OCI-LY3 (cell line): ENCODE measurements around the gene DNAH1.
A peak's percentile ranks its signal among the peaks of the same experiment; 100 is the strongest.

ENCODE experiments used
- H2AFZ ChIP-seq: fragments of 200-600, 300-600 bp; shearing (Covaris generic); 2 replicates; pipeline ENCODE4 v1.6.0; 2014; ENCODE audit warnings: antibody characterized with exemption, low read depth, low read length
- H3K27ac ChIP-seq: fragments of 200-600, 300-600 bp; sonication (generic); 2 replicates; pipeline ENCODE4 v1.5.1; 2014; ENCODE audit warnings: mild to moderate bottlenecking, low read length, moderate library complexity, mixed read lengths
- H3K27me3 ChIP-seq: fragments of 200-600, 300-600 bp; sonication (generic); 2 replicates; pipeline ENCODE4 v1.6.1; 2014; ENCODE audit warnings: low read depth, low read length, mixed read lengths
- H3K36me3 ChIP-seq: fragments of 200-600, 300-600 bp; sonication (generic); replicated peaks from 2 replicates; pipeline ENCODE3; 2014; ENCODE audit warnings: low read depth, low read length, mixed read lengths
- H3K4me1 ChIP-seq: fragments of 300-600, 200-600 bp; sonication (generic); 2 replicates; pipeline ENCODE4 v1.6.1; 2014; ENCODE audit warnings: low read length, mixed read lengths
- H3K4me2 ChIP-seq: fragments of 200-600, 300-600 bp; sonication (generic); 2 replicates; pipeline ENCODE4 v1.6.1; 2014; ENCODE audit warnings: low read length, mixed read lengths
- H3K4me3 ChIP-seq: fragments of 300-600, 200-600 bp; sonication (generic); 2 replicates; pipeline ENCODE4 v1.5.1; 2014; ENCODE audit warnings: antibody characterized with exemption, mild to moderate bottlenecking, low read length, moderate library complexity
- H3K79me2 ChIP-seq: fragments of 300-600, 200-600 bp; shearing (Covaris generic); 2 replicates; pipeline ENCODE4 v1.6.1; 2014; ENCODE audit warnings: mild to moderate bottlenecking, low read length, mixed read lengths
- H3K9ac ChIP-seq: fragments of 300-600, 200-600 bp; shearing (Covaris generic); 2 replicates; pipeline ENCODE4 v1.6.0; 2014; ENCODE audit warnings: mild to moderate bottlenecking, low read length, moderate library complexity
- H3K9me3 ChIP-seq: fragments of 200-600, 300-600 bp; shearing (Covaris generic); 2 replicates; pipeline ENCODE4 v1.6.1; 2014; ENCODE audit warnings: low read length, mixed read lengths; ENCODE audit not compliant: insufficient read depth
- H4K20me1 ChIP-seq: fragments of 200-600, 300-600 bp; sonication (generic); 2 replicates; pipeline ENCODE4 v1.6.1; 2016; ENCODE audit warnings: low read length, mixed read lengths; ENCODE audit not compliant: insufficient read depth
- EZH2phosphoT487 ChIP-seq: fragments of 200-600 bp; shearing (Covaris generic); IDR thresholded peaks from 2 replicates; pipeline ENCODE4 v1.6.1; 2018; ENCODE audit warnings: antibody characterized with exemption, mixed run types, low read depth
- TF ChIP-seq, protein P1 (sequence below): fragments of 200-600, 300-600 bp; sonication (generic); IDR thresholded peaks from 2 replicates; pipeline ENCODE4 v1.5.1; 2014; ENCODE audit warnings: antibody characterized with exemption, low read length, low read depth

Gene DNAH1

DNA sequence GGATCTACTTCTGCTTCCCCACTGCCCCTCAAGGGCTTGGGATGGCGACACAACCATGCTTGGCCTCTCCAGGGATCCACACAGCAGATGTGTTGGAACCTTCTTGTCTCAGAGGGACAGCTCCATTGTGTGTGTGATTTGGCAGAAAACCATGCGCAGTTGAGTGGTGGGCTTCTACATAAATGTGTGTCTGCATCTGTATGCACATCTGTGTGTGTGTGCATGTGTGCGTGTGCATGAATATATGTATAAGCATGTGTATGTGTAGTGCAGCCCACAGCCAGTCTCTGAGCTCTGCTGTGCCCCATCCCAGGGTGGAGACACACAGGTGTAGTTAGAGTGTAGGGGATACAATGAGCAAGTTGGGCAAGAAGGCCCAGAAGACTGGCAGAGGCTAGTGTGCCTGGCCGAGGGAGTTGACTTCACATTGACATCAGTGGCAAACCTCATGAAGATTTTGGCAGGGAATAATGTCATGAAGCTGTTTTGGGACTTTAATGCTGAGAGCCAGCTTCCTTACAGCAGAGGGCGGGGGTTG, 20.4 kb upstream of the DNAH1 start:
- no peak overlapping the region for H2AFZ ChIP-seq
- no peak overlapping the region for H3K4me2 ChIP-seq
- no peaks in the 10 kb centered on the region for H3K9me3 ChIP-seq
- no peak overlapping the region for H3K9ac ChIP-seq
- peaks cover 25% of the 10 kb centered on the region for H3K4me1 ChIP-seq
- H3K4me3 ChIP-seq: no peak overlapping the region
- no peak overlapping the region for H3K27ac ChIP-seq
- no peaks in the 10 kb centered on the region for H3K36me3 ChIP-seq
- TF ChIP-seq, protein P1, sequence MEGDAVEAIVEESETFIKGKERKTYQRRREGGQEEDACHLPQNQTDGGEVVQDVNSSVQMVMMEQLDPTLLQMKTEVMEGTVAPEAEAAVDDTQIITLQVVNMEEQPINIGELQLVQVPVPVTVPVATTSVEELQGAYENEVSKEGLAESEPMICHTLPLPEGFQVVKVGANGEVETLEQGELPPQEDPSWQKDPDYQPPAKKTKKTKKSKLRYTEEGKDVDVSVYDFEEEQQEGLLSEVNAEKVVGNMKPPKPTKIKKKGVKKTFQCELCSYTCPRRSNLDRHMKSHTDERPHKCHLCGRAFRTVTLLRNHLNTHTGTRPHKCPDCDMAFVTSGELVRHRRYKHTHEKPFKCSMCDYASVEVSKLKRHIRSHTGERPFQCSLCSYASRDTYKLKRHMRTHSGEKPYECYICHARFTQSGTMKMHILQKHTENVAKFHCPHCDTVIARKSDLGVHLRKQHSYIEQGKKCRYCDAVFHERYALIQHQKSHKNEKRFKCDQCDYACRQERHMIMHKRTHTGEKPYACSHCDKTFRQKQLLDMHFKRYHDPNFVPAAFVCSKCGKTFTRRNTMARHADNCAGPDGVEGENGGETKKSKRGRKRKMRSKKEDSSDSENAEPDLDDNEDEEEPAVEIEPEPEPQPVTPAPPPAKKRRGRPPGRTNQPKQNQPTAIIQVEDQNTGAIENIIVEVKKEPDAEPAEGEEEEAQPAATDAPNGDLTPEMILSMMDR: no peak
- no peak for TF ChIP-seq EZH2phosphoT487
- H3K79me2 ChIP-seq: no peaks in the 10 kb centered on the region
- H4K20me1 ChIP-seq: no peaks in the 10 kb centered on the region
- no peaks in the 10 kb centered on the region for H3K27me3 ChIP-seq

DNA sequence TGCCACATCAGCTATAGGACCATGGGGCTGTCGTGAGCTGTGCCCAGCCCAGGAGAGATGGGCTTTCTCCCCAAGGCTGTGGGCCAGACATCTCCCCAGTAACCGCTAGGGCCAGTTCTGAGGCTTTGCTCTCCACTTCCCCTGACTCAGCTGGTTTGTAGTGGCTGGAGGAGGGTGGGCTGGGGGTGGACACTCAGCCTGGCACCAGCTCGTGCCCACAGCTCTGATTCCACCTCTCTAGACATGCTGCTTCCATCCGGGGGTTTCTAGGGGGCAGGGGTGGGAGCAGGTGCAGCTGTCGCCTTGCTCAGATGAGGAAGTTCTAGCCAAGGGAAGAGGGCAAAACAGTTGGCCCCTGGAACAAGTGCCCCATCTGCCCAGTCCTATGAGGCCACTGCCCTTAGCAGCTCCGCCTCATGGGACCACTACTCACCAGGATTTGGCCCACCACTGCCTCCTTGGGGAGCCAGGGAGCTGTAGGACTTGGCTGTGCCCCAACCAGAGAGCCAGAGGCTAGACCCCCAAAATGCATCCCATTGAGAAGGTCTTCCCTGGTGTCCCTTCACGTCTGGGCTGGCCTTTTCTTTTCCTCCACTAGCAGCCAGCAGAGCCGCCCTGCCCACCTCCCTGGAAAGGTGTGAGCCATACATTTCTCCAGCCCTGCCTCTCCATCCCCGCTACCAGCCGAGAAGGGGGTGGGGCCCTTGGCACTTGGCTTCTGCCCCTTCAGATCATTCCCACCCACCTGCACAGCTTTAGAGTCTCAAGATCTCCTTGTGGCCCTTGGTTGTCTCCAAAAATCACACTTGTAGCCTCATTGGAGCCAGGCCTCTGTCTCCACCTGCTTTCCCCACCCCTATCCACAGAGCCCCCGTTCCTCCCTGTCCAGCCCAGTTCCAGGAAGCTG, 18.6 kb upstream of the DNAH1 start:
- H3K9ac ChIP-seq: no peak overlapping the region

DNA sequence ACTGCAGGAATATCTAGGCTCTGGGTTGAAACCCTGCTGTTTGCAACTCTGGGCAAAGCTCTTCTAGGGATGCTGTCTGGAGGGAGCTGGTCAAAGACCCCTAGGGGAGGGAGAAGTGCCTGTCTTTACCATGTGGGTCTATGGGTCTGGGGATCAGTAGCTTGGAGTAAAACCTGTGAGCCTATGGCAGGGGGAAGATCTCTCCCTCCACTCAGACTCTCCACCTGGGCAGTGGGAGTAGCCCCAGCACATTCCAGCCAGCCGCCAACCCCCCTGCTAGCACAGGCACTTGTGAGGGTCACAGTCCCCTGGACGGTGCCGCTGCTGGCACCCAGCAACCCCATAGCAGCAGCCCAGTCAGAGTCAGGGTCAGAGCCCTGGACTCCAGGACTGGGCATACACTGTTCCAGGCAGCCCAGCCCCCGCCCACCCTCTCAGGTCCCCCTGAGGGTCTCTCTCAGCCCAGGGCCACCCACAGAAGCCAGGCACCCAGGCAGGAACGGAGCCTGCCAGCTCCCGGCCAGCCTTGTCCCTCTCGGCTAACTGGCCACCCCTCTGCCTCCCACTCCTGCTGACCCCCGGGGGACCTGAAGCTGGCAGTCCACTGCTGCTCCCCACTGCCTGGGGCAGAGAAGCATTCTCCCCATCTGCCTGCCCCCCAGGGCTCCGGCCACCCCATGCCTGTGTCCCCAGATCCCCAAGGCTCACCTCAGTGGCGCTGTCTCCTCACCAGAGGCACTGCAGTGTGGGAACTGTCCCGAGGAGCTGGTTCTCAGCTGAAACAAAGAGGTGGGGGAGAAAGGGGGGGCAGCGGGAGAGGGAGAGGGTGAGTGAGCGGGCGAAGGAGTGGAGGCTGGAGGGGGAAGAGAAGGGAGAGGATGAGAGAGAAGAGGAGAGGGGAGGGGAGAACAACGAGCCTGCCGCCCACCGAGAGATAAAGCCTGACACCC, 17.7 kb upstream of the DNAH1 start:
- no peaks in the 10 kb centered on the region for H3K79me2 ChIP-seq
- H3K4me3 ChIP-seq: no peak overlapping the region
- H3K9me3 ChIP-seq: no peaks in the 10 kb centered on the region
- no peak overlapping the region for H3K9ac ChIP-seq
- no peak overlapping the region for H2AFZ ChIP-seq
- H3K27me3 ChIP-seq: no peaks in the 10 kb centered on the region
- no peak overlapping the region for H3K27ac ChIP-seq
- H3K4me2 ChIP-seq: no peak overlapping the region
- H4K20me1 ChIP-seq: no peaks in the 10 kb centered on the region
- TF ChIP-seq, protein P1: no peak
- TF ChIP-seq EZH2phosphoT487: no peak
- H3K36me3 ChIP-seq: no peaks in the 10 kb centered on the region
- peaks cover 26% of the 10 kb centered on the region for H3K4me1 ChIP-seq

More for the DNA sequence above, 18.6 kb upstream of the DNAH1 start:
- no peak overlapping the region for H3K4me3 ChIP-seq
- H3K9me3 ChIP-seq: no peaks in the 10 kb centered on the region
- no peaks in the 10 kb centered on the region for H3K79me2 ChIP-seq
- H3K4me1 ChIP-seq: peaks cover 26% of the 10 kb centered on the region
- no peak overlapping the region for H3K27ac ChIP-seq
- H3K36me3 ChIP-seq: no peaks in the 10 kb centered on the region
- H4K20me1 ChIP-seq: no peaks in the 10 kb centered on the region
- H3K27me3 ChIP-seq: no peaks in the 10 kb centered on the region
- TF ChIP-seq, protein P1: no peak
- no peak for TF ChIP-seq EZH2phosphoT487
- peak overlapping the region; percentile 26; the same call in 1 of the 2 replicates for H3K4me2 ChIP-seq
- no peak overlapping the region for H2AFZ ChIP-seq
